ENCODE data around the gene PKD2L1.

GRCh38 chr10:100306861-100307260 is 23.2 kb downstream of the PKD2L1 start:
- no peak for TF ChIP-seq POLR2AphosphoS5 (IDR thresholded peaks at IDR 0.05; ENCODE audit: low read depth, low read length)
- no peak for TF ChIP-seq PAX5 (IDR thresholded peaks at IDR 0.05; ENCODE audit: insufficient read depth, low read length, severe bottlenecking)
- no peak for TF ChIP-seq POLR2A (IDR thresholded peaks at IDR 0.05; ENCODE audit: low read depth, low read length)
- no peak for TF ChIP-seq SPI1 (IDR thresholded peaks at IDR 0.05; ENCODE audit: low read depth, low read length)
